Superior temporal gyrus (tissue), 1 donor: ENCODE data around the gene INSC.

Experiments used
- DNase-seq: peaks from one replicate; pipeline ENCODE4 v3.0.0-alpha.2; 2016; ENCODE audit errors: extremely low spot score

Gene INSC

GRCh38 chr11:15288863-15289262, 174.1 kb downstream of the INSC start:
- no peak for DNase-seq

DNA sequence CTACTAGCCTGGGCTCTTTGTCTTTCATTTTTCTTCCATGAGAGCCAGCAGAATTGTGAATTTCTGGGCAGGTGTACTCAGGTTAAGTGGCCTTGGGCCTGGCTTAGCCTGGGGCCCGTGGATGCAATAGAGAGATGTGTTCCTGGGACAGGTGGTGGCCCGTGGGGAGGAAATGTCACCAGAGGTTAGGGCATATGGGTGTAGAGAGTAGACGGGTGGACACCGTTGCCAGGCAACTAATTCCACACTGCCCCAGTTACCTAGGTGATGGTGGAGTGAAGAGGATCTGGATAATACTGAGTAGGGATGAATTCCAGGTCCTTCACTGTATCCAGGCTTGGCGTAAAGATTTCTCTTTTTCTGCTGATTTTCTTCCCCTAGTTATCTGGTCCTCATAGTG, 175.0 kb downstream of the INSC start:
- DNase-seq: no peak

GRCh38 chr11:15291885-15292284, 177.2 kb downstream of the INSC start:
- no peak for DNase-seq

DNA sequence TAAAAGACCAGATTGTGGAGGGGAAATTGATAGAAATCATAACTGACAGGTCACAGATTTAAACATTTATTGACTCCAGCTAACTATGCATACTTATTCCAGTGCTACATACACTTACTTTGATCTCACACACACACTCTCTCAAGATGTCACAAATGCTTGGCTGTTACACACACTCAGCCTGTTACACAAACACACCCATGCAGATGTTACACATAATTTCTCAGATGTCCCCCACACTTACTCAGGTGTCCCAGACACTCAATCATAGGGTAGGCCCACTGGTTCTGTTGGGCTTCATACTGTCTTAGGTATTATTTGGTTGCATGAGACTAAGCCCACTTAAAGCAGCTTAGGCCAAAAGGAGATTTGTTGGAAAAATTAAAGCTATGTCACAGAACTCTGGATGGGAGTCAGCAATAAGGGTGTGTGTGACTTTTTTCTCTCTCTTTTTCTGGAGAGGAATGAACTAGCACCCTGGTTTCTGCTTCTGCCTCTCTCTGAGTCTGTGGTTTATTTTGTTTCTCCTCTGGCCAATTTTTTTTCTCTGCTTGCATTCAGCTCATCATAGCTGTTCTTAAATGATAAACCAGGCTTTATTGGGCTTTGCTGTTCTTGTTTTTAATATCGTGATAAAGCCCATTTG, 179.4 kb downstream of the INSC start:
- DNase-seq: no peak

DNA sequence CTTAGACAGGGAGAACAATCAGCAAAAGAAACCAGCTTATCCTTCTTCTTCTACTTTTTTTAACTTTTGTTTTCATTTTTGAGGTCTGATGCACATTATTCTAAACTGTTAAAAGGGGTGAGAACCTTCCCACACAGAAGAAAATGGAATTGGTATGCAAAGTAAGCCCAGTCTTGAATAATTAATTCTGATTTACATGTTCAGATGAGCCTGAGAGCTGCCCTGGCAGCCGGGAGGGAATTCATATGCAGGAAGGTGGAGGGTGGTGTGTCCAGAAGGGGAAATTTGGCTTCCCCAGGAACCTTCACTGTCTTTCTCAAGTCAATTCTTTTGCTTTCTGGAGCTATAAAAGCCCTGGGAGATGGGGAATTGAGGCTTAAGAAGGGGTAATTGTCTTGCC, 181.0 kb downstream of the INSC start:
- DNase-seq: no peak
